Measurements from ENCODE around the gene CCDC192.
A peak's percentile ranks its signal among the peaks of the same experiment; 100 is the strongest.
"Not testable (repeated sequence)": the region's sequence is repeated elsewhere in the genome, so short reads cannot be mapped to it uniquely, and the experiment has no call there.

The CCDC192 gene

DNA sequence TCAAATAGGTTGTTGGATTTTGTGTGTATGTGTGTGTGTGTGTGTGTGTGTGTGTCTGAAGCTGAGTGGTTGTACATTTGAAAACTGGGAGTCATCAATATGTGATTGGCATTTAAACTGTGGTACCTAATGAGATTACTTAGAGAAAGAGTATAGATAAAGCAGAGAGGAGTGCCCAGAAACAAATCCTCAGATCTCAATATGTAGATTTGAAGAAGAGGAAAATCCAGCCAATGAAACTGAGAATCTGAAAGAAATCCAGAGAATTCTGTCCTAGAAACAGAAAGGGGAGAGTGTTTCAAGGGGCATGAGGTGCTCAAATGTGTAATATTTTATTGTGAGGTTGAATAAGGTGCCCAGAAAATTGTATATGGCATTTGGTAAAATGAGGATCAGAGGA, 66.2 kb downstream of the CCDC192 start:
- no peak for DNase-seq

- DNase-seq = no peak
These were observed 67.1 kb downstream of the CCDC192 start for GRCh38 chr5:127770272-127770671.

- DNase-seq = no peak
These were observed 69.3 kb downstream of the CCDC192 start for GRCh38 chr5:127772531-127772930.

DNA sequence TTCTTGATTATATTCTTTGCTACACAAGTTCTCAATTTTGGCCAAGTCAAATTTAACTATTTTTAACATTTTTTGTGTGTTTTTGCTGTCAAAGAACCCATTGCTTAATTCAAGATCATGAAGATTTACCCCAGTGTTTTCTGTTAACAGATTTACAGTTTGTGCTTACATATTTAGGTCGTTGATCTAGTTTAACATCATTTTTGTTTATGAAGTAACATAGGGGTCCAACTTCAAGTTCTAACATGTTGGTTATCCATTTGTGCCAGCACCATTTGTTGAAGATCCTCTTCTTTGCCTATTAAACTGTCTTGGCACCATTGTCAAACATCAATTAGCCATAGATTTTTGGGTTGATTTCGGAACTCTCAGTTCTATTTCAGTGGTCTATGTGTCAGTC, 71.0 kb downstream of the CCDC192 start:
- no peak for DNase-seq

- no peak for DNase-seq
These were observed 73.3 kb downstream of the CCDC192 start for GRCh38 chr5:127776477-127776876.

DNA sequence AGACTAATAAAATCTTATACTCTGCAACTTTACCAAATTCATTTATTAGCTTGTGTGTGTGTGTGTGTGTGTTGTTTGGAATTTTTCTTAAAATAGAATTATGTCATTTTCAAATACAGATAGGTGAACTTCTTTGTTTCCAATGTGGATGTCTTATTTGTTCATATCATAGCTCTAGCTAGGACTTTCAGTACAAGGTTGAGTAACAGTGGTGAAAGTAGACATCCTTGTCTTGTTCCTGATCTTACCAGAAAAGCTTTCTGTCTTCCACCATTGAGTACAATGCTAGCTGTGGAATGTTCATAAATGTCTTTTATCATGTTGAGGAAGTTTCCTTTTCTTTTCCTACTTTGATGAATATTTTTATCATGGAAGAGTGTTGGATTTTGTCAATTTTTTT, 74.8 kb downstream of the CCDC192 start:
- DNase-seq = no peak

- not testable (repeated sequence) for DNase-seq
These were observed 79.3 kb downstream of the CCDC192 start for GRCh38 chr5:127782450-127782849.

DNA sequence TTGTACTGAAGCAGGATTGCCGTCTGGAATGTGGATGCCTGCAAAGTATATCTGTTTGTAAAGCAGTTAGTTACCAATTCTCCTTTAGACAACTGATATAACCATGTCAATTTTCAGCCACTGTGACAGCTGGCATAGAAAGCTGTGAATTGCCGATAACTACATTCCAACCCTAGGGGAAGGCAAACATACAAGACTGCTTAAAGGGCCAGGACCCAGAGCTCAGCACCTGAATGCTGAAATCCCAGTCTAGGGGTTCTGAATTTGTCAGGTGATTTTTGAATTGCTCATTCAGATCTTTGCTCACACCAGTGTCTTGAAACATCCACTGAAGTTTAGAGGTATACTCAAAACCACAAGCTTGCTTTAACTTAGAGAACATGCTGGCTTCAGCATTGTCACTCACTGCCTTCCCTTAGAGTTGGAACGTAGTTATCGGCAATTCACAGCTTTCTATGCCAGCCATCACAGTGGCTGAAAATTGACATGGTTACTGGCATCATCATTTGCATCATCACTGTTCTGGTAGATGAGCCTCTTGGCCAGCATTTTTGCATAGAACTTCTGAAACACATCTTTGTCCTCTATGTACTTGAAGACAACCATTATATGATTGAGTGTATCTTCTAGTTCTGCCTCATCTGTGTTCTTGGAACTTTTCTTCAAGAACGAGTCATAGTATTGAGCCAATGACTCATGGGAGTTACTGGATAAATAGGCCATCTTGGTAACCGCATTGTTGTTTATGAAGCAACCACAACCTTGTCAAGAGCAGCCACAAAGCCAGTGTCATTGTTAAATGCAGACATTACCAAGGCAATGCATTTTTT, 82.1 kb downstream of the CCDC192 start:
- DNase-seq = peak; percentile 57

DNA sequence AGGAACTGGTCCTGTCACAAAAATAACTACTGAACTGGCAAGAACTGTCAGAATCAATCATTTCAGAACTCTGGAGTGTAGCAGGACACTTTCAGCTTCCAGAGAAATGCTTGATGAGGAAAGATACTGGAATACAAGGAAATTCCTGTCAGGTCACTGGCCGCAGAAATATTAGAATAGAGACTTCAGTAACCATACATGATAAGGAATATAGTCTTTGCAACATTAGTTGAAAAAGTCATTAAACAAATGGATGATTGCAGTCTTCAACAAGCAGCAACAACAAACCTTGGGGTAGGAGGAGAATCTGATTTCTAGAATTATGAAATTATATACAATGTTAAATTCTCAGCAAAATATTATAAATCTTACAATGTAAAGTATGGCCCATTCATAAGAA, 88.2 kb downstream of the CCDC192 start:
- DNase-seq = no peak

DNA sequence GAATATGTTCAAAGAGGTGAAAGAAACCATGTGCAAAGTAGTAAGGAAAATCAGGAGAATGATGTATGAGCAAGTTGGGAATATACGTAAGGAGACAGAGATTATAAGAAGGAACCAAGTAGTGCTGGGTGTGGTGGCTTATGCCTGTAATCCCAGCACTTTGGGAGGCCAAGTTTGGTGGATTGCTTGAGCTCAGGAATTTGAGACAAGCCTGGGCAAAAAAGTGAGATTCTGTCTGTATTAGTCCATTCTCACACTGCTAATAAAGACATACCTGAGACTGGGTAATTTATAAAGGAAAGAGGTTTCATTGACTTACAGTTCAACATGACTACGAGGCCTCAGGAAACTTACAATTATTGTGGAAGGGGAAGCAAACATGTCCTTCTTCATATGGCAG, 88.7 kb downstream of the CCDC192 start:
- DNase-seq = not testable (repeated sequence)

GRCh38 chr5:127793052-127793451, 89.9 kb downstream of the CCDC192 start:
- no peak for DNase-seq

DNA sequence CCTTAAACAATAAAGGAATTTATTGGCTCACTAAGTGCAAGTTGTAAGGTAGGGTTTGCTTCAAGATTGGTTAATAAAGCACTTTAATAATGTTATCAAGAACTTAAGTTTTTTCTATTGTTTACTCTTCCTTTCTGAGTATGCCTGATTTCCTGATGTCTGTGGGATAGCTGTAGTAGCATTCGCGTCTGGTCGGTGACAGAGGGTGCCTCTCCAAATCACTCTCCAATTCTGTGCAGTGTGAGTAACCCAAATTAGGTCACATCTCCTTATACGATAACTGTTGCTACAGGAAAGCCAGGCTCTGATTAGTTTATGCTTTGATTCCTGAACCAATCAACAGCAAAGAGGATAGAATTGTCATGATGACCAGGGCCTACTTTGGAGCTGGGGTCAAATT, 90.7 kb downstream of the CCDC192 start:
- no peak for DNase-seq

DNA sequence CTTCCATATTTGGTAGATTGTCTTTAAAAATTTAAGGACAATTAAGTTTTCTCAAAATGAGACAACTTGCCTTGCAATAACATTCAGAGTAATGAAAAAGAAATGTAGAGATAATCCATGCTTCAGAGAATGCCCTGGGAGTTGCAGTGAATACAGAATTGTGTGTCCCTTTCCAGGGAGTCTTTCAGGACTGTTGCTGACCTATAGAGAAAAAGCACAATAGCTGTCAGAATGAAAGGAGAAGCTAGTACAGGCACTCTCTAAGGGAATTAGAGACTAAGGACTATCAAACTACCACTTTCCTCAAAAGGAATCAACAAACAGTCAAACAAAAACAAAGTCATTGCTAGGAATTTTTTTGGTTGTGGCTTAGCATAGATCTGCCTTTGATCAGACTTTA, 93.0 kb downstream of the CCDC192 start:
- DNase-seq = no peak

DNA sequence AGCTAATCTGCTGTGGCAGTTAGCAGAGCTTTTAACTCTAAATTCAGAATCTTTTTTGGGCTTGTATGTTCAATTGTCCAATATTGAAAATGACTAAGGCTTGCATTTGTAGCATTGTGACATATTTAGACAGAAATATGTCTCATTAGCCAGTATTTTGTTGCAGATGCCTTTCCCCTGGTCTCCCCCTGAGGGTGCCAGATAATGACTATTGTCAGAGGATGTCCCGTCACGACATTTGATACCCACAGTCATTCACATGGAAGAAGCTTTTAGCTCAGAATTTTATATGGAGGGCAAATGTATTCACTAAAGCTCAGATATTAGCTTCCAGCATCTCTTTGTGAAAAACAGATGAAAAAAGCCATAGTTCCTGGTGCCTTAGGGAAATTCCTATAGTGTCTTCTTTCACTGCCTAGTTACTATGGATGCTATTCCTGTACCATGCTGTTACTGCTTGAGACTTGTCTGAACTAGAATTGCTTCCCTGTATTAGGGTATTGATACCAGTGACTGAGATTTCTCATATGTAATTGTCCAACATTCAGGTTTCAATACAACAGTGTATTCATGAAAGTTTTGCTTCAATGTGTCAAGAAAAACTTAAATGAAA, 96.2 kb downstream of the CCDC192 start:
- DNase-seq = no peak

- DNase-seq = no peak
These were observed 98.7 kb downstream of the CCDC192 start for GRCh38 chr5:127801751-127802476.

GRCh38 chr5:127802477-127802865, 99.3 kb downstream of the CCDC192 start:
- DNase-seq = no peak

DNA sequence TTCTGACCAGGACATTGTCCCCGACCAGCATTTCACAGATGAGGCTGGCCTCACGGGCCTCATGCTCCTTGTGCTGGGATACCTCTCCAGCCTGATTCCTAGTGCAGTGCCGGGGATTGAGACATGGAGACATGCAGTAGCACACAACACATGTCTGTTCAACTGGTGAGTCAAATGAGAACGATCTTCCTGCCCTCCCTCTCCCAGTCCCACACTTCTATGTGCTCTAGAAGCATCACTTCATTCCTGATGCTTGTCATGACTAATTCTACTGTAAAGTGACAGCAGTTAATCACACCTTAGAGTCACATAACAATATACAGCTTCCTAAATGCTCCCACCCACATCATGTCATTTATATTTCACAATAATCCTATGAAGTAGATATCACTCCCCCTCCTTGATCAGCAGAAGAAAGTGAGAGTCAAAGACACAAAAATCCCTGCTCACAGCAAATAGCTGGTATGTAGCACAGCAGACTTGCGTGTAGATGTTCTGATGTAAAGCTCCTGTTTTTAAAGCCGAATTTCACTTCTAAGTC, 101.8 kb downstream of the CCDC192 start:
- DNase-seq = no peak

DNA sequence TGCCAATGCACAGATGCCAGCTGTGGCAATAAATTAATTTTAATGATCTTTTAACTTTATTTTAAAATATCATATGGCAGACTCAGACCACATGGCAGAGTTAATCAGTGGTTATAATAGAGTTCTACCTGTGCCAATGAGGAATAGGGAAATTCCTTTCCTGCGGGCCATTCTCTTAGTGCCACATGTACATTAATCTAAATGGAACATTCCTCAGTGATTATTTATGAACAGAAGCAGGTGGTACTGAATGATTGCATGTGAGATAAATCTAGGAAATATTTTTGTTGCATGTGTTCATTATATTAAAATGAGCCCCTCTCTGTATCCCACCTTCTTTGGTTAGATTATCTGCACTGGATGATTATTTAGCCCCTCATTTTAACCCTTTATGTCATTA, 102.3 kb downstream of the CCDC192 start:
- DNase-seq = no peak

DNA sequence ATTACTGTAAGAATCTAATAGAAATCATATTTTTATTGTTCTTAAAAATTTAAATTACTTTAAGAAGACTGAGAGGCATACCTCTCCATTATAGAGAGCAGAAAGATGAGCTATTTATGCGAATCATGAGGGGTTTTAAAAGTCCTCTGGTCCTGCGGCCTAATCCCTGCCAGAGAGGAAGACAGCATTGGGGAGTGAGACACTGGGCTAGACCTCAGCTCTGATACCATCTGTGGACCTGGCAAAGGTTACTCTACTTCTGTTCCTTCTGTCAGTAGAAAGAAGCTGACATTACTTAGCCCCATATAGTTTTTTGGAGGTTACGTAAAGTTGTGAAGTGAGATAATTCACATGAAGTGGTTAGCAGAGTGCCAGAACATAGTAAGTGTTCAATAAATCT, 103.6 kb downstream of the CCDC192 start:
- no peak for DNase-seq

DNA sequence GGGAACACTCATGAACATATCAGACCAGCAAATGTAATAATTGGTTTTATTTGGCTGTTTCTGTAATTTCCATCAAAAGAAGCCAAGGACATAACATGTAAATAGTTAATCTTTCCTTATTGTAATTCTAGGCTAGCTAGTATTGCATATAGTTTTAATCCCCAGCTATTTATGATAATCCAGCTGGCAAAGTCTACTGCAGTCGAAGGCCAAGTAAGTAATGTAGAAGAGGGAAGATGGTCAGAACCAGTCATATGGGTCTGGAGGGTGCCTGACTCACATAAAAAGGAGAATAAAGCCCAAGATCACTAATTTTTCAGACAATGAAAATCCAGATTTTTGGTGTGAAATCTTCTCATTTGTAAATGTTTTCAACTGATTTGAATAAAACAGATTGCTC, 106.3 kb downstream of the CCDC192 start:
- no peak for DNase-seq

GRCh38 chr5:127810017-127810416, 106.8 kb downstream of the CCDC192 start:
- DNase-seq = no peak

DNA sequence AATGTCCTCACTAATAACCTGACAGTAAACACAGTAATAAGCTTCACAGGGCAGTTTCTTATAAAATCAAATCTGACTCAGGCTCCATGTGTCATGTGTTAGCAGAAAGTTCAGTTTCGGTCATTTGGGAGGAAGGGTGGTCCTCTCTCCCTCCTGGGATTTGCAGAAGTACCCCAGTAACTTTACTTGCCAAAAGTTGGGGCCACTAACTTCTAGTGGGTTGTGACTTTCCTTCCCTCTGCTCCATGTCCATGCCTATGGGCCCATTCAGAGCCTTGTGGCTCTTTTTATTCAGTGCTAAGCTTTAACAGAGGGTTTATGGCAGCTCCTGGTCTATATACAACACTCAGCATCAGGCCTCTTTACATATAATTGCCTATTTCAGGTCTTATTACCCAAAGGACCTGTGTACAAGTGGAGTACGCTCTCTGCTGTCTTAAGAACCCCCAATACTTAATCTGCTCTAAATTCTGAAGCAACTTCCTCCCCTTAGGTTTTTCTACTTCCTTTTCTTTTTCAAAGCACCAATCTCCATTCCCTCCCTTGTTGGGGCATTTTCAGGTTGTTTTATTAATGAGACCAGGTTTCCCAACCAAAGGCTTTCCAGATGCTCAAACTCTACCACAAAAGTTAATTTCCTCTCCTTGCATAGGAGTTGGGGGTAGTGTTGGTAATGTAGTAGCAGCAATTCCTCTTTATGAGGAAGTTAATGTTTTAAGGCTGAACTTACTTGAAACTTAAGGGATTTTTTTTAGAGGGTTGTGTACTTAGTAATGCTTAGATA, 107.7 kb downstream of the CCDC192 start:
- no peak for DNase-seq

DNA sequence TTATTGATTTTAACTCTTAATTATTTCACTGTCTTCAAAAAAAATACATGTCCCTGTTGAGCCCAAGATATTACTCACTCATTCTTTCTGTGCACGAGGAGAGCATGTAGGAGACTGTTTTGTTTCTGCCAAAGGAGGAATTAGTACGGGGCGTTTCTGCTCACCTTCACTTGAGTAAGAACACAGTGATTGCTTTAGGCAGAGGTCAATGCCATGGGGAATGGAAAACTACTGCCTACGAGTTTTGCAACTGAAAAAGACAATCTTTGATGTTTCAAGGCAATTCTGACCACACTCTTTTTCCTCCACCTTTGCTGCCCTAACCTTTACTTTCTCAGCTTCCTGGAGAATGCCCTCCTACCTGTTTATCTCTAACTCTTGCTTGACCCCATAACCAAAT, 109.4 kb downstream of the CCDC192 start:
- no peak for DNase-seq

Measured in CD4-positive, alpha-beta T cell treated with Interleukin-4 for 4 hours (primary cell).